ENCODE data around the gene TMTC2. TPM values are rescaled to one million over a fixed set of nuclear protein-coding genes. Genes with fewer than 3 reads are reported as not detected.
"Not testable (repeated sequence)": the region's sequence is repeated elsewhere in the genome, so short reads cannot be mapped to it uniquely, and the experiment has no call there.

The TMTC2 gene
- total RNA-seq, 2 donors from 2014 or later = 5.5 to 7.1 TPM

GRCh38 chr12:82765971-82766705, 79.4 kb downstream of the TMTC2 start:
- DNase-seq (ENCODE audit: low spot score) = no peak
- intact Hi-C loops (cut with DNase I) = no loop called here

- no peak for DNase-seq (ENCODE audit: low spot score)
- intact Hi-C loops (cut with DNase I) = no loop called here
Measured at GRCh38 chr12:82774666-82775065, 88.0 kb downstream of the TMTC2 start.

GRCh38 chr12:82780517-82780916, 93.8 kb downstream of the TMTC2 start:
- no peak for DNase-seq (ENCODE audit: low spot score)
- intact Hi-C loops (cut with DNase I) = no loop called here

GRCh38 chr12:82781309-82781997, 94.7 kb downstream of the TMTC2 start:
- no peak for DNase-seq (ENCODE audit: low spot score)
- intact Hi-C loops (cut with DNase I) = no loop called here

DNA sequence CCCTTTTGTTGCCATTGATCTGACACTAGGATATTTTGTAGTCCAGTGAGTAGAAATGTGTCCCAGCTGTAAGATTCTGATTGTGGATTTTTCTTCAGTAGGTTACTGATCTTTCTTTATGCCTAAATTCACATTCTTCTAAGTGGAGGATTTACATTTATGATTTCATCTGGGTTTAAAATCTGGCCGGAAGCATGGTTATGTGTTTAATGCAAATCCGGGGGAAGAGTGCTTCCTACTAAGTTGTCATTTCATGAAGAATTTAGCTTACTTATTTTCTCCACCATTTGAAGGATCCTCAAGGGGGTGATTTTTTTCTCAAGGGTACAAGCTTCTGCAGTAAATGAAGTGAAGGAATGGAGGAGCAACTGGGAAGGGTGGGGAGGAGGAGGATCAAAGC, 96.7 kb downstream of the TMTC2 start:
- no peak for DNase-seq (ENCODE audit: low spot score)
- intact Hi-C loops (cut with DNase I) = no loop called here

DNA sequence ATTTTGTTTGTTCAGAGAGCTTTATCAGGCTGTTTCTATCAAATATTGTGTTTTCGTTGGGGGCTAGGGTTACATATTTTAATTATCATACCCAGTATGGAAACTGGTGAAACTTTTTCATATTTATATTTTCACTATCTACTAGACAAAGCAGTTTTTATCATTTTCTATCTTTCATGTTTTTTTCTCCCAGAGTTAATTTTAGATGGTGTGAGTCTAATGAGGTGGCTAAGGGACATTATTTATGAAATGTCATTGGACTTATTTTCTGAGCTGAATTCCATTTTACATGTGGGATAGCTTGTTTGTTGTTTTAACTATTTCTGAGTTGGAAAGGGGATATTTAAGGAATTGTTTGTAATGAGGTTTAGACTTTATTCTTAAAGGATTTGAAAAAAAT, 100.3 kb downstream of the TMTC2 start:
- no peak for DNase-seq (ENCODE audit: low spot score)
- intact Hi-C loops (cut with DNase I) = no loop called here

DNA sequence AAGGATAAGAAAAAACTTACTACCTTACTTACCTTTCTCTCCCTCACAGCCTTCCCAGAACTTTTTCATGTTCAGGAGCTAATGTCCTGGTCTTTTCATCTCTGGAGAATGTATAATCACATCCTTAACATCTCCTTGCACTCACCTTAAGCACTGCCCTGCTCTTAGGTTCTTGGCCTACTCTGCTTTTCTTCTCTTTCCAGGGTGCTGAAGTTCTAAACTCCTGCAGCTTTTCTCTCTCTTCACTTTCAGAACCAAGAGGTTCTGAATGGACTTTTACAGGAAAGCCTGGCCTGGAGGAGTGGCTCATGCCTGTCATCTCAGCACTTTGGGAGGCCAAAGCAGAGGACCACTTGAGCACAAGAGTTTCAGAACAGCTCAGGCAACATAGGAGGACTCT, 101.9 kb downstream of the TMTC2 start:
- intact Hi-C loops (cut with DNase I) = no loop called here
- no peak for DNase-seq (ENCODE audit: low spot score)

DNA sequence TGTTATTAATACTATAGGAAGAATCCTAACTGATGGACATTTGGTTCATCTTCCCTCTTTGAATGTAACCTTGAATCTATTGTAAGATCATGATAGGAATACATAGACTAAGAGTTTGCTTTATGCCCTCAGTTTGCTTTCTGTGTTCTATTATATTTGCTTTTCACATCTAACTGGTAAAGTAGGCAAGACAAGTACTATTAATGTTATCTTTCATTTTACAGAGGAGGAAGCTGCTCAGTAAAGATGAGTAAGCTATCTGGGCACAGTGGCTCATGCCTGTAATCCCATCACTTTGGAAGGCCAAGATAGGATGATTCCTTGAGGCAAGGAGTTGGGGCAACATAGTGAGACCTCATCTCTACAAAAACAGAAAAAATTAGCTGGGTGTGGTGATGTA, 103.0 kb downstream of the TMTC2 start:
- DNase-seq (ENCODE audit: low spot score) = no peak
- intact Hi-C loops (cut with DNase I) = no loop called here

DNA sequence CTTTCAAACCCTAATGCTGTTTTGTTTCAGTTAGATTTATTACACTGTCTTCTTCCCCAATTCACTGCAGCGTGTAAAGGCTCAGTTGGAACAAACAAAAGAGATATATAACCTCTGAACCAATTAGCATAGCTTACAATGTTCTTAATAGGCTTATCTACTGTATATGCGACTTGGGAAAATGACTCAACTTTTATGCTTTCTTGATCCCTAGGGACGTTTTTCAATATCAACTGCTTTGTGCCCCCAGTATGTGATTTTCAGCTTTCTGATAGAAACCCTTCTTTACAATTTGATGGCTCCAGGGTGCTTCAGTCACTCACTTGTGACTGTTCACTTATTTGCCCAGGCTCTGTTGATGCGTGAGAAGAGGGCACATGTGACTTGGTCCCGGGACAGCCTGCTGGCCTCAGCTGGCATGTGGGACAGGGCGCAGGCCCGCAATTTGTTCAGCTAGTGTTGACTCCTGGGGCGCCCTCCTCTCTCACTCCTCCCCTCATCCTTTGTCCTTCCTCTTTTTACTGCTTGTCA, 107.1 kb downstream of the TMTC2 start:
- intact Hi-C loops (cut with DNase I) = no loop called here
- DNase-seq (ENCODE audit: low spot score) = no peak

DNA sequence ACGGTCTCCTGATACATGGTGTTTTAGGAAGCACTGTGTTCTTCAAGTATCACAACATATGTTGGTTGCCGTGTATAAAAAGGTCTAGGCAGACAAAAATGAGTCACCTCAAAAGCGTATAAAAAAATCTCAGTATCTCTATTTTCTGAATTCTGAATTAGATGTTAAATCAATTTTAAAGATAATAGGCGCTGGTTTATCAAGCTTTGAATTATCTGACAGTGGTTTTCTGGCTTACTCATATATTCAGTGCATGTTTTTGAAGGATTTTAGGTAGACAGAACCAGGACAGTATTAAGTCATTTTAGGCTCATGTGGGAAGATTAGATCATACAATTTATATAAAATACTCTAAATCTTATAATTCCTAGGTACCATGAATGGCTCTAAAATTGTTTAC, 110.8 kb downstream of the TMTC2 start:
- intact Hi-C loops (cut with DNase I) = no loop called here
- DNase-seq (ENCODE audit: low spot score) = no peak

GRCh38 chr12:82800185-82800584, 113.5 kb downstream of the TMTC2 start:
- DNase-seq (ENCODE audit: low spot score) = no peak
- intact Hi-C loops (cut with DNase I) = no loop called here

GRCh38 chr12:82801951-82802610, 115.4 kb downstream of the TMTC2 start:
- DNase-seq (ENCODE audit: low spot score) = no peak

GRCh38 chr12:82803201-82803600, 116.5 kb downstream of the TMTC2 start:
- intact Hi-C loops (cut with DNase I) = no loop called here
- DNase-seq (ENCODE audit: low spot score) = no peak

More at GRCh38 chr12:82801951-82802610, 115.4 kb downstream of the TMTC2 start:
- intact Hi-C loops (cut with DNase I) = no loop called here

DNA sequence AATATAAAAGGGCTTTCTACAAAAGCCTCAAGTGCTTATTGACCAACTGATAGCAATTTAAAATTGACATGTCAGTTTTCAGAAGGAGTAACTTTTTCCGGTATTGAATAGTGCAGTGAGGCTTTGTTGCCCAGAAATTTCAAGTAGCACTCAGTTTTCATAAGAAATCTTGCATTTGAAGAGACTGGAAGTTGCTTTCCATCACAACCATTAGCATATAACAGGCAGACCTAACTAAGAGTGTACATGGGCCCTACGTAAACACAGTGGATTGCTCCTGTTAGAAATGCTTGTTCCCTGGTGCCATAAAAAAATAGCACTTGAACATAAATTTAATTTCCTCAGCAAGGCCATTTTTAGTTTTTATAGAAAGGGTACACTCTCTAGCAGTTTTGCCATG, 117.9 kb downstream of the TMTC2 start:
- no peak for DNase-seq (ENCODE audit: low spot score)
- intact Hi-C loops (cut with DNase I) = no loop called here

DNA sequence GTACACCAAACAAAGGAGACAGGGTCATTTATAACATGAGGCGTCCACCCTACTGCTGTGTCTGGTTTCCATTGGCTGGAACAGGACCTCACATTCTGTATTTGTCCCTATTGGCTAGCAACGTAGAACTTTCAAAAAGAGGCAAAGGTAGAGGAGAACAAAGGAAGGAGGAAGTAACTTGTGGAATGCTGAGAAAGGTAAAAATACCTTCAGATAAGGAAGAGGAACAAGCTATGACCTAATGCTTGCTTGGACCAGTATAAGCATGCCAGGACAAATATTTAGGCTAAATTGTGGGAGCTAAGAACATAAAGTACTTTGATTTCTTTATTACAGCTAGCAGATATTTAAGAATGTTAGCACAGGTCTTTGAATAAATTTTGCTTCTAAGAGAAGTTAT, 118.3 kb downstream of the TMTC2 start:
- intact Hi-C loops (cut with DNase I) = not testable (repeated sequence)

GRCh38 chr12:82805812-82806497, 119.2 kb downstream of the TMTC2 start:
- intact Hi-C loops (cut with DNase I) = no loop called here

More for the DNA sequence above, 118.3 kb downstream of the TMTC2 start:
- DNase-seq (ENCODE audit: low spot score) = not testable (repeated sequence)

DNA sequence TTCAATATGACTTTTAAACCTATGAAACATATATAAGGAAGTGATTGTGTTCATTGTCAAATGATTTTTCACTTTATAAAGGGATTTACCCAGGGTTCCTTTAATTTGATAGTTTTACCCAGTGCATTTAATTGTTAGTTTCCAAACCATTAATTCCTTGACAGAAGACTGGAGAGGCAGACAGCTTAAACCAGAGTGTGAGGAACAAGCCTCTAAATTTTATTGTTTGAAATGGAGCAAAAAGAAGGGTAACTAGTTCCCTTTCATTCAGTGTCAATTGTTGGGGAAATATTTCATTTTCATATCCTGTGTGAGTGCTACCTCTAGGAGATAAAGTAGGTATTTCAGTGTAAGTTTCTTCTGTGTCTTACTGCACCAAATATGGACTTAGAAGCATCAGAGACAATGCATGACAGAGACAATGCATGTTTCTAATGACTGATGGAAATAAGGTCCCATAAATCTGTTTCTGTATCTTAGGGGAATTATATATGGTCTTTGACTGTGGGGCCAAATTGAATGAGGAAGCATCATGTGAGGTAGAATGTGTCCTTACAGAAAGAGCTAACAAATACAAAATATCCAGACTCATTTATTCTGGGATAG, 120.5 kb downstream of the TMTC2 start:
- intact Hi-C loops (cut with DNase I) = no loop called here
- no peak for DNase-seq (ENCODE audit: low spot score)

More at GRCh38 chr12:82805812-82806497, 119.2 kb downstream of the TMTC2 start:
- DNase-seq (ENCODE audit: low spot score) = no peak

GRCh38 chr12:82810568-82810967, 123.9 kb downstream of the TMTC2 start:
- intact Hi-C loops (cut with DNase I) = no loop called here
- DNase-seq (ENCODE audit: low spot score) = no peak

DNA sequence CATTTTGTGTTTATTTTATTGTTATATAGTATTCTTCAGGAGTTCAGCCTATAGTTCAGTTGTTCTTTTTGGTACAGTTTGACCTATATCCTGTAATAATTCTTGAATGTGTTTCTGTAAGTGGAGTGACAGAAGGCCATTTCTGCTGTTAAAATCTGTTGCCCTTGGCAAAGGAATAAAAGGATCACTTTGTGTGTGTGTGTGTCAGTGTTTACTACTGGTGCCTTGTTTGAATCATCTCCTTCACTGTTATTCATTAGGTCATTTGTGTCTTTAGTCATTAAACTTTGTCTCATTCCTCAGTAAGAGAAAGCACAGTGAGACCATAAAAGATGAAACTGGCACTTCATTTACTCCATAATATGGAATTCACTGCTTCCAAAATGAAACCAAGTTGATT, 130.7 kb downstream of the TMTC2 start:
- intact Hi-C loops (cut with DNase I) = no loop called here
- DNase-seq (ENCODE audit: low spot score) = no peak
